HepG2 (cell line): ENCODE measurements around the gene ZNF700. TPM values are rescaled to one million over a fixed set of nuclear protein-coding genes. Genes with fewer than 3 reads are reported as not detected.

Experiments used
- CENPX ChIP-seq: sonication (generic); formaldehyde crosslinking; IDR thresholded peaks from 2 replicates; pipeline ENCODE4 v1.9.0; 2021; ENCODE audit warnings: mild to moderate bottlenecking, missing genetic modification reagents, moderate library complexity
- ELF3 ChIP-seq: IDR thresholded peaks from 2 replicates; pipeline ENCODE4 v1.6.1; 2016; ENCODE audit warnings: missing genetic modification reagents, missing compliant biosample characterization
- HNRNPK ChIP-seq: fragments of 200-400 bp; formaldehyde crosslinking; IDR thresholded peaks from 2 replicates; pipeline ENCODE4 v1.6.1; 2018; ENCODE audit warnings: low read length, low read depth, moderate library complexity, mild to moderate bottlenecking; ENCODE audit not compliant: poor library complexity, severe bottlenecking
- MED8 ChIP-seq: sonication (generic); formaldehyde crosslinking; IDR thresholded peaks from 2 replicates; pipeline ENCODE4 v1.8.1; 2023; ENCODE audit warnings: mild to moderate bottlenecking, missing genetic modification reagents; ENCODE audit not compliant: insufficient replicate concordance
- MIER2 ChIP-seq: IDR thresholded peaks from 2 replicates; pipeline ENCODE4 v1.6.1; 2016; ENCODE audit warnings: missing biosample characterization, missing genetic modification reagents
- PHB2 ChIP-seq: fragments of 450-650 bp; IDR thresholded peaks from 2 replicates; pipeline ENCODE4 v1.6.1; 2018; ENCODE audit not compliant: partially characterized antibody
- SP2 ChIP-seq: sonication (generic); formaldehyde crosslinking; IDR thresholded peaks from 2 replicates; pipeline ENCODE4 v1.5.1; 2020; ENCODE audit warnings: mild to moderate bottlenecking, missing genetic modification reagents
- TOPORS ChIP-seq: sonication (generic); formaldehyde crosslinking; IDR thresholded peaks from 2 replicates; pipeline ENCODE4 v1.8.0; 2023; ENCODE audit warnings: mild to moderate bottlenecking, missing genetic modification reagents
- ZFP37 ChIP-seq: sonication (generic); formaldehyde crosslinking; IDR thresholded peaks from 2 replicates; pipeline ENCODE4 v1.4.0; 2020; ENCODE audit warnings: missing genetic modification reagents, borderline replicate concordance
- ZFP82 ChIP-seq: sonication (generic); formaldehyde crosslinking; IDR thresholded peaks from 2 replicates; pipeline ENCODE4 v1.5.1; 2020; ENCODE audit warnings: mild to moderate bottlenecking, missing genetic modification reagents, borderline replicate concordance
- ZMYM2 ChIP-seq: sonication (generic); formaldehyde crosslinking; IDR thresholded peaks from 2 replicates; pipeline ENCODE4 v1.8.0; 2022; ENCODE audit warnings: mild to moderate bottlenecking, missing genetic modification reagents
- ZNF317 ChIP-seq: sonication (generic); formaldehyde crosslinking; IDR thresholded peaks from 2 replicates; pipeline ENCODE4 v1.5.0; 2020; ENCODE audit warnings: mild to moderate bottlenecking, missing genetic modification reagents
- ZNF343 ChIP-seq: sonication (generic); formaldehyde crosslinking; IDR thresholded peaks from 2 replicates; pipeline ENCODE4 v1.4.0; 2020; ENCODE audit warnings: mild to moderate bottlenecking, missing genetic modification reagents
- ZNF589 ChIP-seq: sonication (generic); formaldehyde crosslinking; conservative IDR thresholded peaks from 2 replicates; pipeline ENCODE4 v1.8.0; 2022; ENCODE audit warnings: mild to moderate bottlenecking, moderate library complexity, missing genetic modification reagents
- ZNF816 ChIP-seq: sonication (generic); formaldehyde crosslinking; IDR thresholded peaks from 2 replicates; pipeline ENCODE4 v1.8.0; 2022; ENCODE audit warnings: missing genetic modification reagents, mild to moderate bottlenecking, borderline replicate concordance
- polyA plus RNA-seq, 8 experiments: library from polyadenylated mRNA; depleted of rRNA in 3 of 8; stranded (reverse) in 7 of 8; unstranded in 1 of 8; fragments of >200 nt; fragmentation: Illumina TruSeq in 4 of 8; extraction: Trizol in 4 of 8; gene quantifications; 2 replicates each; pipeline versions ENCODE4 v1.2.1 to v1.2.3, GENCODE V29; 2011 to 2016; ENCODE audit warnings: low read depth in 4 of 8, missing spikeins in 1 of 8, mixed read lengths in 1 of 8; ENCODE audit not compliant: insufficient read depth in 1 of 8
- total RNA-seq, 5 experiments: library from RNA; depleted of rRNA; stranded (reverse); fragments of >200 nt; fragmentation: Illumina TruSeq; extraction: Trizol; gene quantifications; 2 replicates each; pipeline ENCODE4 v1.2.3, GENCODE V29; 2016; ENCODE audit warnings: low read depth in 1 of 5
- TF ChIP-seq, protein P1 (sequence below): sonication (generic); formaldehyde crosslinking; IDR thresholded peaks from 2 replicates; pipeline ENCODE4 v1.5.0; 2020; ENCODE audit warnings: mild to moderate bottlenecking, low read depth, missing genetic modification reagents, borderline replicate concordance
- TF ChIP-seq, protein P2 (sequence below): sonication (generic); formaldehyde crosslinking; IDR thresholded peaks from 2 replicates; pipeline ENCODE4 v1.8.0; 2022; ENCODE audit warnings: mild to moderate bottlenecking, missing genetic modification reagents
- TF ChIP-seq, protein P3 (sequence below): sonication (generic); formaldehyde crosslinking; conservative IDR thresholded peaks from 2 replicates; pipeline ENCODE4 v1.8.0; 2022; ENCODE audit warnings: mild to moderate bottlenecking, moderate library complexity, missing genetic modification reagents
- TF ChIP-seq, protein P4 (sequence below): fragments of 450-650 bp; IDR thresholded peaks from 2 replicates; pipeline ENCODE4 v1.6.1; 2017
- TF ChIP-seq, protein P5 (sequence below): IDR thresholded peaks from 2 replicates; pipeline ENCODE4 v1.6.1; 2012; ENCODE audit warnings: low read length, improper control_type of control experiment

The ZNF700 gene
- total and polyA plus RNA-seq, 2 of the 13 experiments (the other 11 are each of a cell fraction or from before 2014, with no cell fraction given) = 6.0 to 12.8 TPM

DNA sequence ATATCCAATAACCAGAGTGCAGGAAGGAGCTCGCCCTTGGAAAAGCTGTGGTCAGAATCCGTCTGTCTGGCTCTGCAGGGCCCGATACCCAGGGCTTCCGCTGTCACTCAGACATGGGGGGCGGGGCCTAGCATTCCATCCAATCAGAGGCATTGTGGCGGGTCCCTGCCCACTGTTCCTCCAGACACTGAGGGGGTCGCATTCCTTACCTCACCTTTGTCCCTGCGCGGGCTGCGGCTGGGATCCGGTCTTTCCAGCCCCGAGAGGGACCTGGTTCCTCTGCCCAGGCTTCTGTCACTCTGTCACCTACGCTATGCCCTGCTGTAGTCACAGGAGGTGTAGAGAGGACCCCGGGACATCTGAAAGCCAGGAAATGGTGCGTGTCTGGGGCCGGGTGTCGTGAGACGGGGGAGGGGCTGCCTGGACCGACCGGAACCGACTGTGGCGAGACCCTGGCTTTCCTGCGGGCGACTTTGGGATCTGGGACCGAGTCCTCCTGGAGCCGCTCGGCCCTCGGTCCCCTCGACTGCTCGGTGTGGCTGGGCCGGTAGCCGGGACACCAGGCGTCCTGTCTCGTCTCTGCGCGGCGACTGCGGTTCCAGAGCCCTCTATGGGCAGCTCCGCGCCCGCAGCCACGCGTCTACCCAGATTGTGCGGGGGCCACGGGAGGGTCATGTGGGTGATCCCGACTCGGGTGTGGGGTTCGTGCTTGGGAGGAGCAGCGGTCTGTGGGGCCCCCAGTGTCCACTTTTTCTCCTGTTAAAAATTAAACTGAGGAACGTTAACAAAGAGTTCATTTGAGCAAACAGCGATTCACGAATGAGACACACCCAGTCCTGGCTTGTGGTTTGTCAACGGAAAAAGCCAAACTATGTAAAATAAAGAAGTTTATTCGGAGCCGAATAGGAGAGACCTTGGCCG is 37.0 kb upstream of the ZNF700 start, which contains the start of gene ZNF69 (continued):
- TF ChIP-seq SP2 (CRISPR knock-in tag) = peak; percentile 64
- TF ChIP-seq TOPORS (CRISPR knock-in tag) = peak; percentile 77
- no peak for TF ChIP-seq PHB2
- TF ChIP-seq ELF3 (CRISPR knock-in tag) = peak; percentile 78
- TF ChIP-seq, protein P1, sequence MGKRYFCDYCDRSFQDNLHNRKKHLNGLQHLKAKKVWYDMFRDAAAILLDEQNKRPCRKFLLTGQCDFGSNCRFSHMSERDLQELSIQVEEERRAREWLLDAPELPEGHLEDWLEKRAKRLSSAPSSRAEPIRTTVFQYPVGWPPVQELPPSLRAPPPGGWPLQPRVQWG = no peak
- peak; percentile 77 for TF ChIP-seq ZNF317 (CRISPR knock-in tag)
- TF ChIP-seq, protein P2, sequence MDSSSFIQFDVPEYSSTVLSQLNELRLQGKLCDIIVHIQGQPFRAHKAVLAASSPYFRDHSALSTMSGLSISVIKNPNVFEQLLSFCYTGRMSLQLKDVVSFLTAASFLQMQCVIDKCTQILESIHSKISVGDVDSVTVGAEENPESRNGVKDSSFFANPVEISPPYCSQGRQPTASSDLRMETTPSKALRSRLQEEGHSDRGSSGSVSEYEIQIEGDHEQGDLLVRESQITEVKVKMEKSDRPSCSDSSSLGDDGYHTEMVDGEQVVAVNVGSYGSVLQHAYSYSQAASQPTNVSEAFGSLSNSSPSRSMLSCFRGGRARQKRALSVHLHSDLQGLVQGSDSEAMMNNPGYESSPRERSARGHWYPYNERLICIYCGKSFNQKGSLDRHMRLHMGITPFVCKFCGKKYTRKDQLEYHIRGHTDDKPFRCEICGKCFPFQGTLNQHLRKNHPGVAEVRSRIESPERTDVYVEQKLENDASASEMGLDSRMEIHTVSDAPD (CRISPR knock-in tag) = peak; percentile 49; the same call in 1 of the 2 replicates
- no peak for TF ChIP-seq ZMYM2 (CRISPR knock-in tag)
- peak; percentile 91 for TF ChIP-seq ZNF816 (CRISPR knock-in tag)
- 0 out of 2 replicates have a peak, but pooled peaks have one; percentile 51 for TF ChIP-seq ZNF589 (CRISPR knock-in tag)
- TF ChIP-seq, protein P3, sequence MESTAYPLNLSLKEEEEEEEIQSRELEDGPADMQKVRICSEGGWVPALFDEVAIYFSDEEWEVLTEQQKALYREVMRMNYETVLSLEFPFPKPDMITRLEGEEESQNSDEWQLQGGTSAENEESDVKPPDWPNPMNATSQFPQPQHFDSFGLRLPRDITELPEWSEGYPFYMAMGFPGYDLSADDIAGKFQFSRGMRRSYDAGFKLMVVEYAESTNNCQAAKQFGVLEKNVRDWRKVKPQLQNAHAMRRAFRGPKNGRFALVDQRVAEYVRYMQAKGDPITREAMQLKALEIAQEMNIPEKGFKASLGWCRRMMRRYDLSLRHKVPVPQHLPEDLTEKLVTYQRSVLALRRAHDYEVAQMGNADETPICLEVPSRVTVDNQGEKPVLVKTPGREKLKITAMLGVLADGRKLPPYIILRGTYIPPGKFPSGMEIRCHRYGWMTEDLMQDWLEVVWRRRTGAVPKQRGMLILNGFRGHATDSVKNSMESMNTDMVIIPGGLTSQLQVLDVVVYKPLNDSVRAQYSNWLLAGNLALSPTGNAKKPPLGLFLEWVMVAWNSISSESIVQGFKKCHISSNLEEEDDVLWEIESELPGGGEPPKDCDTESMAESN = peak; percentile 71
- TF ChIP-seq HNRNPK = peak; percentile 50
- TF ChIP-seq MED8 = peak; percentile 73
- peak; percentile 22; the same call in 1 of the 2 replicates for TF ChIP-seq ZFP37 (CRISPR knock-in tag)
- peak; percentile 41; the same call in 1 of the 2 replicates for TF ChIP-seq ZFP82 (CRISPR knock-in tag)
- TF ChIP-seq CENPX (CRISPR knock-in tag) = no peak
- no peak for TF ChIP-seq MIER2 (CRISPR knock-in tag)
- TF ChIP-seq, protein P4, sequence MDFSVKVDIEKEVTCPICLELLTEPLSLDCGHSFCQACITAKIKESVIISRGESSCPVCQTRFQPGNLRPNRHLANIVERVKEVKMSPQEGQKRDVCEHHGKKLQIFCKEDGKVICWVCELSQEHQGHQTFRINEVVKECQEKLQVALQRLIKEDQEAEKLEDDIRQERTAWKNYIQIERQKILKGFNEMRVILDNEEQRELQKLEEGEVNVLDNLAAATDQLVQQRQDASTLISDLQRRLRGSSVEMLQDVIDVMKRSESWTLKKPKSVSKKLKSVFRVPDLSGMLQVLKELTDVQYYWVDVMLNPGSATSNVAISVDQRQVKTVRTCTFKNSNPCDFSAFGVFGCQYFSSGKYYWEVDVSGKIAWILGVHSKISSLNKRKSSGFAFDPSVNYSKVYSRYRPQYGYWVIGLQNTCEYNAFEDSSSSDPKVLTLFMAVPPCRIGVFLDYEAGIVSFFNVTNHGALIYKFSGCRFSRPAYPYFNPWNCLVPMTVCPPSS = no peak
- TF ChIP-seq, protein P5, sequence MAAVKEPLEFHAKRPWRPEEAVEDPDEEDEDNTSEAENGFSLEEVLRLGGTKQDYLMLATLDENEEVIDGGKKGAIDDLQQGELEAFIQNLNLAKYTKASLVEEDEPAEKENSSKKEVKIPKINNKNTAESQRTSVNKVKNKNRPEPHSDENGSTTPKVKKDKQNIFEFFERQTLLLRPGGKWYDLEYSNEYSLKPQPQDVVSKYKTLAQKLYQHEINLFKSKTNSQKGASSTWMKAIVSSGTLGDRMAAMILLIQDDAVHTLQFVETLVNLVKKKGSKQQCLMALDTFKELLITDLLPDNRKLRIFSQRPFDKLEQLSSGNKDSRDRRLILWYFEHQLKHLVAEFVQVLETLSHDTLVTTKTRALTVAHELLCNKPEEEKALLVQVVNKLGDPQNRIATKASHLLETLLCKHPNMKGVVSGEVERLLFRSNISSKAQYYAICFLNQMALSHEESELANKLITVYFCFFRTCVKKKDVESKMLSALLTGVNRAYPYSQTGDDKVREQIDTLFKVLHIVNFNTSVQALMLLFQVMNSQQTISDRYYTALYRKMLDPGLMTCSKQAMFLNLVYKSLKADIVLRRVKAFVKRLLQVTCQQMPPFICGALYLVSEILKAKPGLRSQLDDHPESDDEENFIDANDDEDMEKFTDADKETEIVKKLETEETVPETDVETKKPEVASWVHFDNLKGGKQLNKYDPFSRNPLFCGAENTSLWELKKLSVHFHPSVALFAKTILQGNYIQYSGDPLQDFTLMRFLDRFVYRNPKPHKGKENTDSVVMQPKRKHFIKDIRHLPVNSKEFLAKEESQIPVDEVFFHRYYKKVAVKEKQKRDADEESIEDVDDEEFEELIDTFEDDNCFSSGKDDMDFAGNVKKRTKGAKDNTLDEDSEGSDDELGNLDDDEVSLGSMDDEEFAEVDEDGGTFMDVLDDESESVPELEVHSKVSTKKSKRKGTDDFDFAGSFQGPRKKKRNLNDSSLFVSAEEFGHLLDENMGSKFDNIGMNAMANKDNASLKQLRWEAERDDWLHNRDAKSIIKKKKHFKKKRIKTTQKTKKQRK = no peak
- TF ChIP-seq ZNF343 (CRISPR knock-in tag) = peak; percentile 5; the same call in 1 of the 2 replicates
